Stimulated activated naive CD8-positive, alpha-beta T cell treated with anti-CD3 and anti-CD28 coated beads, Interleukin-15, Interleukin-2, amounts not matched to agents 100 ng/mL and 50 ng/mL, for 24 hours (primary cell): ENCODE data around the gene JPT1.
A peak's percentile ranks its signal among the peaks of the same experiment; 100 is the strongest.
"Not testable (repeated sequence)": the region's sequence is repeated elsewhere in the genome, so short reads cannot be mapped to it uniquely, and the experiment has no call there.

Experiments
- H3K27ac Mint-ChIP-seq: one replicate; pipeline ENCODE4 v1.8.0; 2021; ENCODE audit warnings: mild to moderate bottlenecking, mixed read lengths
- H3K27me3 Mint-ChIP-seq: one replicate; pipeline ENCODE4 v1.8.0; 2021; ENCODE audit warnings: mixed read lengths
- H3K36me3 Mint-ChIP-seq: one replicate; pipeline ENCODE4 v1.8.0; 2021; ENCODE audit warnings: low read depth, mixed read lengths
- H3K4me1 Mint-ChIP-seq: one replicate; pipeline ENCODE4 v1.8.0; 2021; ENCODE audit warnings: low read depth, mixed read lengths
- H3K4me3 Mint-ChIP-seq: one replicate; pipeline ENCODE4 v1.8.0; 2021; ENCODE audit warnings: mild to moderate bottlenecking, mixed read lengths
- H3K9me3 Mint-ChIP-seq: one replicate; pipeline ENCODE4 v1.8.0; 2021; ENCODE audit warnings: mixed read lengths

The JPT1 gene

DNA sequence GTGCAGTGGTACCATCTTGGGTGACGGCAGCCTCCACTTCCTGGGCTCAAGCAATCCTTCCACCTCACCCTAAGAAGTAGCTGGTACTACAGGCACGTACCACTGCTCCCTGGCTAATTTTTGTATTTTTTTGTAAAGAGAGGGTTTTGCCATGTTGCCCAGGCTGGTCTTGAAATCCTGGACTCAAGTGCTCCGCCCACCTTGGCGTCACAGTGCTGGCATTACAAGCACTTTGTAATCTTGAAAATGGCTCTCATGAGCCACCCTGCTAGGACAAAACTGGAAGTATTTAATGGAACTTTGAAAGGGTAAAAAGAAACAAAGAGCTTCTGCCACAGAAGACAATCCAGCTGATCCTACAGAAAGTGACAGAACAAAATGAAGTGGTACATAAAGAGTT is 19.2 kb upstream of the JPT1 start:
- H3K27ac Mint-ChIP-seq: no peak overlapping the region
- H3K27me3 Mint-ChIP-seq: no peaks in the 10 kb centered on the region
- H3K4me1 Mint-ChIP-seq: peaks cover 29% of the 10 kb centered on the region
- no peaks in the 10 kb centered on the region for H3K9me3 Mint-ChIP-seq
- no peak overlapping the region for H3K4me3 Mint-ChIP-seq
- peaks cover 55% of the 10 kb centered on the region for H3K36me3 Mint-ChIP-seq

DNA sequence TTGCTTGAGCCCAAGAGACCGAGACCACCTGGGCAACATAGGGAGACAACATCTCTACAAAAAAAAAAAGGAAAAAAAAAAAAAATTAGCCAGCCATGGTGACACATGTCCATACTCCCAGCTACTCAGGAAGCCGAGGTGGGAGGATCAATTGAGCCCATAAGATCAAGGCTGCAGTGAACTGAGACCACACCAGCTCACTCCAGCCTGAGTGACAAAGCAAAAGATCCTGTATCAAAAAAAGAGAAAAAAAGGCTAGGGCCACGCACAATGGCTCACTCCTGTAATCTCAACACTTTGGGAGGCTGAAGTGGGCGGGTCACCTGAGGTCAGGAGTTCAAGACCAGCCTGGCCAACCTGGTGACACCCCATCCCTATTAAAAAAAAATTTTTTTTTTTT is 14.7 kb upstream of the JPT1 start:
- Mint-ChIP-seq H3K4me1 (peaks cover 19% of the 10 kb centered on the region), H3K9me3 (no peaks in the 10 kb centered on the region), H3K27me3 (no peaks in the 10 kb centered on the region), H3K4me3 (no peak overlapping the region), H3K27ac (no peak overlapping the region), H3K36me3 (peaks cover 60% of the 10 kb centered on the region)

GRCh38 chr17:75164606-75165005 is 10.3 kb upstream of the JPT1 start:
- peaks cover 38% of the 10 kb centered on the region for H3K36me3 Mint-ChIP-seq
- H3K27me3 Mint-ChIP-seq, H3K27ac Mint-ChIP-seq: not testable (repeated sequence)

GRCh38 chr17:75163074-75163473 is 8.8 kb upstream of the JPT1 start:
- Mint-ChIP-seq H3K36me3 (peaks cover 31% of the 10 kb centered on the region), H3K27me3 (no peaks in the 10 kb centered on the region), H3K4me3 (no peak overlapping the region), H3K9me3 (no peaks in the 10 kb centered on the region), H3K4me1 (peaks cover 2% of the 10 kb centered on the region), H3K27ac (no peak overlapping the region)

More at GRCh38 chr17:75164606-75165005, 10.3 kb upstream of the JPT1 start:
- not testable (repeated sequence) for H3K4me1 Mint-ChIP-seq, H3K9me3 Mint-ChIP-seq, H3K4me3 Mint-ChIP-seq

GRCh38 chr17:75160211-75160610 is 5.9 kb upstream of the JPT1 start:
- H3K27me3 Mint-ChIP-seq: no peaks in the 10 kb centered on the region
- H3K36me3 Mint-ChIP-seq: peaks cover 14% of the 10 kb centered on the region
- H3K9me3 Mint-ChIP-seq: no peaks in the 10 kb centered on the region
- H3K4me3 Mint-ChIP-seq: no peak overlapping the region
- H3K27ac Mint-ChIP-seq: no peak overlapping the region
- H3K4me1 Mint-ChIP-seq: peaks cover 7% of the 10 kb centered on the region

- Mint-ChIP-seq H3K27me3 (no peaks in the 10 kb centered on the region), H3K4me3 (no peak overlapping the region), H3K9me3 (no peaks in the 10 kb centered on the region), H3K36me3 (peaks cover 14% of the 10 kb centered on the region), H3K27ac (no peak overlapping the region), H3K4me1 (peaks cover 15% of the 10 kb centered on the region)
Observed at GRCh38 chr17:75159196-75160031, 5.1 kb upstream of the JPT1 start.

DNA sequence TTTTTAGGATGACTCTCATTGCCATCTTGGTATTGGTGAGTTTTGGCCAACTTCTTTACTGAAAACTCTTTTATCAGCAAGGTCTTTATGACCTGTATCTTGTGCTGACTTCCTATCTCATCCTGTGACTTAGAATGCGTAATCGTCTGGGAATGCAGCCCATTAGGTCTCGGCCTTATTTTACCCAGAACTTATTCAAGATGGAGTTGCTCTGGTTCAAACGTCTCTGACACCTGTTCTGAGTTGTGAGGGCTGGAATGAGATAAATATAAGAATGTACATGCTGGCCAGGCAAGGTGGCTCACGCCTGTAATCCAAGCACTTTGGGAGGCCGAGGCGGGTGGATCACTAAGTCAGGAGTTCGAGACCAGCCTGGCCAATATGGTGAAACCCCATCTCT is 4.2 kb upstream of the JPT1 start:
- H3K27me3 Mint-ChIP-seq, H3K9me3 Mint-ChIP-seq, H3K36me3 Mint-ChIP-seq, H3K27ac Mint-ChIP-seq, H3K4me3 Mint-ChIP-seq: not testable (repeated sequence)
- peaks cover 16% of the 10 kb centered on the region for H3K4me1 Mint-ChIP-seq

DNA sequence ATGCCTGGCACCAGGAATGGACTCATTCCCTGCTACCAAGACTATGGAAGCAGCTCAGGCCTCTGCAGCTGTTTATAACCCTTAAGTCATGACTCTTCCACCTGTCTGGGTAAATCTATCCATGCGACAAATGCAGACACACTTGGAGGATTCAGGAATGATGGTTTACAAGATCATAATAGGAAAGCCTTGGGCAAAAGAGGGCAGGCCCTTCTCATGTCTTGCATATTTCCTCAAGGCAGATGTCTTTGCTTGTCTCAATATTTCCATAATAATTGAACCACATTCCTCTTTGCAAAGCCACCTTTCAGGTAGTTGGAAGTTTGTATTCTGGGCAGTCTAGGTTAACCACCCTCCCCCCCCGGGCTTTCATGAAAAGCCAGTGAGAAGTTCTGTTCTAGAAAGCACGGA is 884 bp upstream of the JPT1 start:
- no peak overlapping the region for H3K4me3 Mint-ChIP-seq
- no peaks in the 10 kb centered on the region for H3K9me3 Mint-ChIP-seq
- H3K36me3 Mint-ChIP-seq: peaks cover 23% of the 10 kb centered on the region
- no peaks in the 10 kb centered on the region for H3K27me3 Mint-ChIP-seq
- peaks cover 32% of the 10 kb centered on the region for H3K4me1 Mint-ChIP-seq
- H3K27ac Mint-ChIP-seq: no peak overlapping the region

DNA sequence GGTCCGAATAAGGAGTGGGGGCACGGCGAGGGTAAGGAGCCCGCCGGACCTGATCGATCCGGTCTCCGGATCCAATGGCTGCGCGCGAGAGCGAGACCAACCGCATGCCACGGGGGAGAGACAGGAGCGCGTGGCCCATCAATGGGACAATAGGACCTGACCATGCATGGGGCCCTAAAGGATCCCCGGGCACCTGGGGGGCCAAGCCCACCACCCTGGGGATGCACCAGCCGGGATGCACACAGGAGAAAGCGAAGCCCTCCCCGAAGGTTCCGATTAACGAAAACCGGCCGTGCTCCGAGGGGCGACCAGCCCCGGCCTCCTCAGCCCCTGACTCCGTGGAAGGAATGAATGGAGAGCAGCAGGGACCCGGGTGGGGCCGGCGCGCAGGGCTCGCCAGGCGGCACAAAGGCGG is 525 bp downstream of the JPT1 start:
- H3K9me3 Mint-ChIP-seq: no peaks in the 10 kb centered on the region
- H3K4me1 Mint-ChIP-seq: peaks cover 35% of the 10 kb centered on the region
- H3K27me3 Mint-ChIP-seq: no peaks in the 10 kb centered on the region
- H3K27ac Mint-ChIP-seq: peak overlapping the region; percentile 88
- peak overlapping the region; percentile 93 for H3K4me3 Mint-ChIP-seq
- H3K36me3 Mint-ChIP-seq: peaks cover 27% of the 10 kb centered on the region

GRCh38 chr17:75152922-75153779 is 1.2 kb downstream of the JPT1 start:
- Mint-ChIP-seq H3K27me3 (no peaks in the 10 kb centered on the region), H3K27ac (peak overlapping the region; percentile 88), H3K36me3 (peaks cover 33% of the 10 kb centered on the region), H3K4me3 (peak overlapping the region; percentile 93), H3K4me1 (peaks cover 35% of the 10 kb centered on the region), H3K9me3 (no peaks in the 10 kb centered on the region)

- peak overlapping the region; percentile 88 for H3K27ac Mint-ChIP-seq
- H3K27me3 Mint-ChIP-seq: no peaks in the 10 kb centered on the region
- H3K4me1 Mint-ChIP-seq: peaks cover 35% of the 10 kb centered on the region
- peak overlapping the region; percentile 93 for H3K4me3 Mint-ChIP-seq
- peaks cover 39% of the 10 kb centered on the region for H3K36me3 Mint-ChIP-seq
- H3K9me3 Mint-ChIP-seq: no peaks in the 10 kb centered on the region
Observed at GRCh38 chr17:75152523-75152921, 1.8 kb downstream of the JPT1 start.

GRCh38 chr17:75151930-75152329 is 2.4 kb downstream of the JPT1 start:
- peaks cover 42% of the 10 kb centered on the region for H3K36me3 Mint-ChIP-seq
- H3K27ac Mint-ChIP-seq: no peak overlapping the region
- H3K4me3 Mint-ChIP-seq: peak overlapping the region; percentile 93
- no peaks in the 10 kb centered on the region for H3K9me3 Mint-ChIP-seq
- H3K4me1 Mint-ChIP-seq: peaks cover 35% of the 10 kb centered on the region
- H3K27me3 Mint-ChIP-seq: no peaks in the 10 kb centered on the region

GRCh38 chr17:75147878-75148546 is 6.3 kb downstream of the JPT1 start:
- H3K4me1 Mint-ChIP-seq: peaks cover 18% of the 10 kb centered on the region
- H3K4me3 Mint-ChIP-seq: no peak overlapping the region
- H3K36me3 Mint-ChIP-seq: peaks cover 71% of the 10 kb centered on the region
- no peaks in the 10 kb centered on the region for H3K9me3 Mint-ChIP-seq
- H3K27ac Mint-ChIP-seq: no peak overlapping the region
- H3K27me3 Mint-ChIP-seq: no peaks in the 10 kb centered on the region

- Mint-ChIP-seq H3K9me3 (no peaks in the 10 kb centered on the region), H3K27me3 (no peaks in the 10 kb centered on the region), H3K36me3 (peaks cover 62% of the 10 kb centered on the region), H3K4me3 (no peak overlapping the region), H3K27ac (no peak overlapping the region), H3K4me1 (peaks cover 6% of the 10 kb centered on the region)
Observed at GRCh38 chr17:75146592-75146991, 7.7 kb downstream of the JPT1 start.
